ENCODE data around the gene EFCC1. TPM values are rescaled to one million over a fixed set of nuclear protein-coding genes. Genes with fewer than 3 reads are reported as not detected.
A peak's percentile ranks its signal among the peaks of the same experiment; 100 is the strongest.

Gene EFCC1
- polyA plus RNA-seq, 1 experiment: not detected

DNA sequence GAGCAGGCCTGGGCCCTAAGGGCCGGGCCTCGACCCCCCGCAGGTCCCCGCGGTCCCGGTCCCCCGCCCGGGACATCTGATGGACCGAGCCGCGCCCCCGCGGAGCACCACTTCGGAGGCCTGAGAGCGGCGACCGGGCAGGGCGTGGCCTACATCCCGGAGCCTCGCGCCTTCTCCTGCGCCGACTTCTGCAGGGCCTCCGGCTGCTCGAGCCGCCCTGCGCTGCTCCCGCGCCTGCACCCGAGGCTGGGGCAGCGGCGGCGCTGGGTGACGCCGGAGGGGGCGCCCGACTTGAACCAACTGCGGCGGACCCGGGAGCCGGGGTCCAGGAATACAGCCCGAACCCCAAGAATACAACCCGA, 44.6 kb downstream of the EFCC1 start:
- H3K36me3 ChIP-seq (ENCODE audit: control insufficient read depth, insufficient read depth, low read length): no peaks in the 10 kb centered on the region
- no peak for DNase-seq (ENCODE audit: low read depth)
- peaks cover 12% of the 10 kb centered on the region for H3K27me3 ChIP-seq (ENCODE audit: control insufficient read depth, insufficient read depth, low read length)
- no peak for TF ChIP-seq CTCF (IDR thresholded peaks at IDR 0.05; ENCODE audit: insufficient read depth, low read depth, low read length)
- no peak overlapping the region for H3K4me3 ChIP-seq (ENCODE audit: low read depth, low read length)
- POLR2A ChIA-PET: no interaction called here
- CTCF ChIA-PET: interaction anchor here (1.0 to 1.3 kb wide), 2 partner anchors 9 to 13 kb away, joined by 3 to 4 read pairs; no protein-coding TSS in a partner anchor

- peaks cover 12% of the 10 kb centered on the region for H3K27me3 ChIP-seq (ENCODE audit: control insufficient read depth, insufficient read depth, low read length)
- no peak overlapping the region for H3K4me3 ChIP-seq (ENCODE audit: low read depth, low read length)
- no peaks in the 10 kb centered on the region for H3K36me3 ChIP-seq (ENCODE audit: control insufficient read depth, insufficient read depth, low read length)
- CTCF ChIA-PET: interaction anchor here (1.0 to 1.3 kb wide), 2 partner anchors 10 to 13 kb away, joined by 3 to 4 read pairs; no protein-coding TSS in a partner anchor
- no peak for DNase-seq (ENCODE audit: low read depth)
- TF ChIP-seq CTCF (IDR thresholded peaks at IDR 0.05; ENCODE audit: insufficient read depth, low read depth, low read length): 0 out of 2 replicates have a peak, but pooled peaks have one; percentile 7
- POLR2A ChIA-PET: no interaction called here
These were observed 45.1 kb downstream of the EFCC1 start for GRCh38 chr3:129046037-129046731.

DNA sequence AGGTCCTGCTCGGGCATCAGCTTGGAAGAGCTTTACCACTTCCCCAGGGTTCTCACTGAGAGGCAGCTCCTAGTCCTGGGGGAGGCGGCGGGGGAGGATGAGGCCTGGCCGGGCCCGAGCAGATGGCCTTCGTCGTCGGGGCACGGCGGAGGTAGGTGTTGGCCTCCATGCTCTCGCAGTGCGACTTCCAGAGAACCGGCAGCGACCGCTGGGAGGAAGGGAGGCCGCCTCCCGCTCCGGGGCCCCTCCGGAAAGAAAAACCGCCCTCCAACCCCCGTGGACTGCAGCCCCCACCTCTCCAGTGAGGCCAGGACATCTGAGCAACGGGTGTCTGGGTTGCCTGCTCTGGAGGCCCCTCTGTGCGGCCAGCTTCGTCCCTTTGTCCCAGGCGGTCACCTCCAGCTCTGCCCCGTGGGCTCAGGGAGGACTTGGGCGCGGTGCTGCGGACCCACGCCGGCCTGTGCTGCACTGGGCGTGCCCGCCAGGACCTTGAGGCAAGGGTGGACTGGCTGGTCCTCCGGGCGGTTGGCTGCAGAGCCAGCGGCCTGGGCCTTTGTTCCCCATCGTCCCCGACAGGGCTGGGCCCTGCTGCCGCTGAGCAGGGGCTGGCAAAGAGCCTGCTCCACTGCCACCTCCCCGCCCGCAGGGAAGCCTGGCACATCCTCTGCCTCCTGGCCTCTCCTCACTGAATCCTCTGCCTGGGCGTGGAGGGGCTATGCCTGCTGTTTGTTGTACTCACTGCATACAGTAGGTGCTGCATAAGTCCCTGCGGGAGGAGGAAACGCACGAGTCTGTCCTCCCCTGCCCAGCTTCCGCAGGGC, 45.8 kb downstream of the EFCC1 start:
- no peaks in the 10 kb centered on the region for H3K36me3 ChIP-seq (ENCODE audit: control insufficient read depth, insufficient read depth, low read length)
- CTCF ChIA-PET: interaction anchor here (1.0 to 1.3 kb wide), 2 partner anchors 10 to 14 kb away, joined by 3 to 4 read pairs; no protein-coding TSS in a partner anchor
- peaks cover 9% of the 10 kb centered on the region for H3K27me3 ChIP-seq (ENCODE audit: control insufficient read depth, insufficient read depth, low read length)
- POLR2A ChIA-PET: no interaction called here
- DNase-seq (ENCODE audit: low read depth): no peak
- no peak overlapping the region for H3K4me3 ChIP-seq (ENCODE audit: low read depth, low read length)
- TF ChIP-seq CTCF (IDR thresholded peaks at IDR 0.05; ENCODE audit: insufficient read depth, low read depth, low read length): no peak

DNA sequence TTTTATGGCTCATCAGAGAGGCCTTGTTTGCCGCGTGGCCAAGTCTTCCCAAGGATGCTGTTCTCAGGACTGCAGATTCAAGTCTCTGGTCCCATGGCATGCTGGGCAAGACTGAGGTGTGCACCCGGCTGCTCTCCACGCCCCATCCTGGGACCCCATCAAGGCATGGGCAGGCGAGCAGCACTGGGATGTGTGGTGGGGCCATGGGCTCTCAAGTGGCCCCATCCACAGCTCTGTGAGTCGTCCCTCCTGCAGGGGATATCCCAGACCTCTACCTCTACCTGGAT, 46.4 kb downstream of the EFCC1 start:
- H3K4me3 ChIP-seq (ENCODE audit: low read depth, low read length): no peak overlapping the region
- peaks cover 7% of the 10 kb centered on the region for H3K27me3 ChIP-seq (ENCODE audit: control insufficient read depth, insufficient read depth, low read length)
- POLR2A ChIA-PET: no interaction called here
- no peak for TF ChIP-seq CTCF (IDR thresholded peaks at IDR 0.05; ENCODE audit: insufficient read depth, low read depth, low read length)
- CTCF ChIA-PET: no interaction called here
- no peaks in the 10 kb centered on the region for H3K36me3 ChIP-seq (ENCODE audit: control insufficient read depth, insufficient read depth, low read length)
- no peak for DNase-seq (ENCODE audit: low read depth)

DNA sequence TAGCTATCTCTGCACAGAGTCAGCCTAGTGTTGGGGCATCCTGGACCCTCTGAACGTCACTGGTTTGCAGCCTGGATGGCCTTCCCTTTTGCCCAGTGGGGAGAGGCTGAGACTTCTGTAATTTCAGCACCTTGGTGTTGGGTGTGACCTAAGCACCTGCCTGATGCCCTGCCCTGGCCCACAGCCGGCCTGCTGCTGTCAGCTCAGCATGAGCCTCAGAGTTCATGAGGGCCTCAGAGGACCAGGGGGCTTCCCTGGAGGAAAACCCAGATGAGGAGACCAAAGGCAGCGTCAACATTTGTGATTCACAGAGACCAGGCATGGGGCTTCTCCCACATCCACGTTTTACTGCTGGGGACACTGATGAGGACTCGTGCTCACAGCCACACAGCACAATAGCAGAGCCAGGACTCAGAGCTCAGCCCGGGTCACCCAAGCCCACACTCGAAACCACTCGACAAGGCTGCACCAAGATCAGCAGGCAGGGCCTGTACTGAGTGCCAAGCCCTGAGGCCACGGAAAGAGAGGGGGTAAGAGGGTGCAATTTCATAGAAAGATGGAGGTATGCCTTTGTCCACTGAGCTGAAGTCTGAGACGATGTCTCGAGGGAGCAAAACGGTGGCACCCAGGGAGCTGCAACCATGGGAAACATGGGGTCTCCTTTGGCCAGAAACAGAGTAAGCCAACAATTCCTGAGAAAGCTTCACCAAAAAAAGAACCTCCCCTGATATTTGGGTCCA, 49.6 kb downstream of the EFCC1 start:
- H3K27me3 ChIP-seq (ENCODE audit: control insufficient read depth, insufficient read depth, low read length): peaks cover 5% of the 10 kb centered on the region
- DNase-seq (ENCODE audit: low read depth): no peak
- TF ChIP-seq CTCF (IDR thresholded peaks at IDR 0.05; ENCODE audit: insufficient read depth, low read depth, low read length): no peak
- ChIA-PET POLR2A (no interaction called here), CTCF (interaction anchor here (3.3 to 6.3 kb wide), 4 partner anchors 9 to 195 kb away, joined by 26 to 91 read pairs (median 50); no protein-coding TSS in a partner anchor)
- no peak overlapping the region for H3K4me3 ChIP-seq (ENCODE audit: low read depth, low read length)
- no peaks in the 10 kb centered on the region for H3K36me3 ChIP-seq (ENCODE audit: control insufficient read depth, insufficient read depth, low read length)
